ENCODE data around the gene FRMD4B. TPM values are rescaled to one million over a fixed set of nuclear protein-coding genes. Genes with fewer than 3 reads are reported as not detected.

Gene FRMD4B
- total and polyA plus RNA-seq, 2 donors (not counting 1 experiment from before 2014, with no cell fraction given) = 0.86 to 1.2 TPM

DNA sequence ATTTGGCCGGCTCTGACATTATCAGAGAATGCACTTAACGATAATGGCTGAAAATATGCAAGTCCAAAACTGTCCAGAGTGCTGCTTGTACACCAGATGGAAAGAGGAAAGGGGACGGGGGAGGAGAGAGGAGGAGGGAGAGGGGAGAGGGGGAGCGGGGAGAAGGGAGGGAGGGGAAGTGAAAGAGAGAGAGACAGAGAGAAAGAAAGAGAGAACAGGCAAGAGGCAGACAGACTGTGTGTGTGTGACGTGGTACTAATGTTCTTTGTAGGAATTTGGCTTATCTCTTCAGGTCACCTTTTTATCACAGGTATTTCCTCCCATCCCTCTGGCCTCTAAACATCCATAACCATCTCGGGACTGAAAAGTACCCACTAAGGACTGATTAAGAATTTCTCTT, 188.4 kb downstream of the FRMD4B start:
- H3K4me2 ChIP-seq (ENCODE audit: extremely low read depth, insufficient read depth, low read length) = no peak overlapping the region
- TF ChIP-seq EZH2 (IDR thresholded peaks at IDR 0.05; ENCODE audit: low read length, missing control alignments) = no peak
- TF ChIP-seq, protein P1, sequence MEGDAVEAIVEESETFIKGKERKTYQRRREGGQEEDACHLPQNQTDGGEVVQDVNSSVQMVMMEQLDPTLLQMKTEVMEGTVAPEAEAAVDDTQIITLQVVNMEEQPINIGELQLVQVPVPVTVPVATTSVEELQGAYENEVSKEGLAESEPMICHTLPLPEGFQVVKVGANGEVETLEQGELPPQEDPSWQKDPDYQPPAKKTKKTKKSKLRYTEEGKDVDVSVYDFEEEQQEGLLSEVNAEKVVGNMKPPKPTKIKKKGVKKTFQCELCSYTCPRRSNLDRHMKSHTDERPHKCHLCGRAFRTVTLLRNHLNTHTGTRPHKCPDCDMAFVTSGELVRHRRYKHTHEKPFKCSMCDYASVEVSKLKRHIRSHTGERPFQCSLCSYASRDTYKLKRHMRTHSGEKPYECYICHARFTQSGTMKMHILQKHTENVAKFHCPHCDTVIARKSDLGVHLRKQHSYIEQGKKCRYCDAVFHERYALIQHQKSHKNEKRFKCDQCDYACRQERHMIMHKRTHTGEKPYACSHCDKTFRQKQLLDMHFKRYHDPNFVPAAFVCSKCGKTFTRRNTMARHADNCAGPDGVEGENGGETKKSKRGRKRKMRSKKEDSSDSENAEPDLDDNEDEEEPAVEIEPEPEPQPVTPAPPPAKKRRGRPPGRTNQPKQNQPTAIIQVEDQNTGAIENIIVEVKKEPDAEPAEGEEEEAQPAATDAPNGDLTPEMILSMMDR (conservative IDR thresholded peaks at IDR 0.05 in 1 of 2, IDR thresholded peaks at IDR 0.05 in 1 of 2; ENCODE audit: low read depth in 1 of 2, low read length in 2 of 2) = no peak
- no peaks in the 10 kb centered on the region for H3K9me3 ChIP-seq (ENCODE audit: control insufficient read depth, insufficient read depth, low read depth, low read length)
- no peaks in the 10 kb centered on the region for H3K4me1 ChIP-seq (ENCODE audit: control insufficient read depth, extremely low read depth, insufficient read depth, low read length)
- H2AFZ ChIP-seq (ENCODE audit: low read length) = no peak overlapping the region
- no peaks in the 10 kb centered on the region for H4K20me1 ChIP-seq (ENCODE audit: control insufficient read depth, extremely low read depth, insufficient read depth, low read length)
- H3K79me2 ChIP-seq (ENCODE audit: control insufficient read depth, insufficient read depth, low read length) = no peaks in the 10 kb centered on the region
- no peaks in the 10 kb centered on the region for H3K36me3 ChIP-seq (ENCODE audit: control insufficient read depth, insufficient read depth, low read length)
- H3K27ac ChIP-seq (ENCODE audit: insufficient read depth, low read length) = no peak overlapping the region
- DNase-seq (ENCODE audit: low read depth in 2 of 2) = no peak
- no peak overlapping the region for H3K9ac ChIP-seq (ENCODE audit: insufficient read depth, low read length)
- H3K4me3 ChIP-seq (replicated peaks in 1 of 4; ENCODE audit: control extremely low read depth in 1 of 4, insufficient read depth in 1 of 4, low read depth in 3 of 4, low read length in 4 of 4) = no peak overlapping the region
- H3K27me3 ChIP-seq (ENCODE audit: control insufficient read depth, insufficient read depth, low read length) = no peaks in the 10 kb centered on the region

DNA sequence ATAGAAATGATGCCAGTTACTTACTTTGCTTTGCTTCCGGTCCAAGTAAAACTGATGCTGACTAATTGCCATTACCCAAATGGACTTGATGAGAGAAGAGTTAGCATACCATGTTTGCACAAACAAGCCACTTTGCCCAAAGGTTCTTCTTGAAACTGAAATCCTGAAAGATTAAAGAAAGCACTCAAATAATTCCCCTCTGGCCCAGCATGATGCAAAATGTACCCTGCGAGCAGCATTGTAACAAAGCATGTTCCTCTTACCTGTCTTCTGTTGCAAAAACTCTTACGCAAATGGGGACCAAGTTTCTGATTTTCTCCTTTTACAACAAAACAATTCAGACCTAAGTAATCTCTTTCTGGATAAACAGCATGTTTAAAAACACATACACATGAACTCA, 189.0 kb downstream of the FRMD4B start:
- Histone ChIP-seq H3K4me2 (ENCODE audit: extremely low read depth, insufficient read depth, low read length) (no peak overlapping the region), H4K20me1 (ENCODE audit: control insufficient read depth, extremely low read depth, insufficient read depth, low read length) (no peaks in the 10 kb centered on the region), H3K36me3 (ENCODE audit: control insufficient read depth, insufficient read depth, low read length) (no peaks in the 10 kb centered on the region), H3K9ac (ENCODE audit: insufficient read depth, low read length) (no peak overlapping the region), H2AFZ (ENCODE audit: low read length) (no peak overlapping the region), H3K79me2 (ENCODE audit: control insufficient read depth, insufficient read depth, low read length) (no peaks in the 10 kb centered on the region), H3K4me1 (ENCODE audit: control insufficient read depth, extremely low read depth, insufficient read depth, low read length) (no peaks in the 10 kb centered on the region), H3K9me3 (ENCODE audit: control insufficient read depth, insufficient read depth, low read depth, low read length) (no peaks in the 10 kb centered on the region), H3K27ac (ENCODE audit: insufficient read depth, low read length) (no peak overlapping the region), H3K27me3 (ENCODE audit: control insufficient read depth, insufficient read depth, low read length) (no peaks in the 10 kb centered on the region), H3K4me3 (replicated peaks in 1 of 4; ENCODE audit: control extremely low read depth in 1 of 4, insufficient read depth in 1 of 4, low read depth in 3 of 4, low read length in 4 of 4) (no peak overlapping the region)
- no peak for TF ChIP-seq EZH2 (IDR thresholded peaks at IDR 0.05; ENCODE audit: low read length, missing control alignments)
- TF ChIP-seq, protein P1 (conservative IDR thresholded peaks at IDR 0.05 in 1 of 2, IDR thresholded peaks at IDR 0.05 in 1 of 2; ENCODE audit: low read depth in 1 of 2, low read length in 2 of 2) = no peak
- no peak for DNase-seq (ENCODE audit: low read depth in 2 of 2)

DNA sequence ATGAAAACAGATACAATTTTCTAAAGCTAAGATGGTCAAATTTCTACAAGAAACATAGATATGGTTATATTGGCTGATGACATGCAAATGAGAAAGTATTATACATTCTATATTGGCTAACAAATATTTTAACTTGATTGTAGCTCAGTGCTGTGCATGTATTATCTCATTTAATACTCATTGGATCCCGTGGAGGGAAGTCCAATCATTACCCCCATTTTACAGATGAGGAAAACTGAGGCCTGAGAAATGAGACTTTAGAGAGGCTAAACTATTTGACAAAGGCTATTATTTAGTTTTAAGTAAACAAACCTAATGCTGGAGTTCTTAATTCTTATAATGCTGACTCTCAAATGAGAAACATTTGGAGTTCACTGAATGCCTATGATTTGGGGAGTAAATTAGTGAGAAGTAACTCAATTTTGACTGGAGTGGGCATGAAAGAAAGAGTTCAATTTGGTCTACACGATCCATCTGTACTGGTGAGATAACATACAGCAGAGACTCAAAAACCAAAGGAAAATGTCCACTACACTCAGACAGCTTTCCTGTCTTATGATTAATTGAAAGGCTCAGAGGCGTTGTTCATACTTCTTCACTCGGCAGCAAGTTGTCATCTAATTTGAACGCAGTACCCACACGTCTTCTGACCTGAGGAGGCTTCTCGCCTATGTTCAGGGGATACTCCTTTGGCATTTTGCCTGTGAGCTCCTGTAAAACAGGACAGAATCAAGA, 191.3 kb downstream of the FRMD4B start:
- Histone ChIP-seq H3K79me2 (ENCODE audit: control insufficient read depth, insufficient read depth, low read length) (no peaks in the 10 kb centered on the region), H4K20me1 (ENCODE audit: control insufficient read depth, extremely low read depth, insufficient read depth, low read length) (no peaks in the 10 kb centered on the region), H3K9me3 (ENCODE audit: control insufficient read depth, insufficient read depth, low read depth, low read length) (no peaks in the 10 kb centered on the region), H3K27ac (ENCODE audit: insufficient read depth, low read length) (no peak overlapping the region), H2AFZ (ENCODE audit: low read length) (no peak overlapping the region), H3K36me3 (ENCODE audit: control insufficient read depth, insufficient read depth, low read length) (no peaks in the 10 kb centered on the region), H3K4me2 (ENCODE audit: extremely low read depth, insufficient read depth, low read length) (no peak overlapping the region), H3K27me3 (ENCODE audit: control insufficient read depth, insufficient read depth, low read length) (no peaks in the 10 kb centered on the region), H3K4me3 (replicated peaks in 1 of 4; ENCODE audit: control extremely low read depth in 1 of 4, insufficient read depth in 1 of 4, low read depth in 3 of 4, low read length in 4 of 4) (no peak overlapping the region), H3K9ac (ENCODE audit: insufficient read depth, low read length) (no peak overlapping the region), H3K4me1 (ENCODE audit: control insufficient read depth, extremely low read depth, insufficient read depth, low read length) (no peaks in the 10 kb centered on the region)
- no peak for DNase-seq (ENCODE audit: low read depth in 2 of 2)
- TF ChIP-seq EZH2 (IDR thresholded peaks at IDR 0.05; ENCODE audit: low read length, missing control alignments) = no peak
- TF ChIP-seq, protein P1 (conservative IDR thresholded peaks at IDR 0.05 in 1 of 2, IDR thresholded peaks at IDR 0.05 in 1 of 2; ENCODE audit: low read depth in 1 of 2, low read length in 2 of 2) = no peak
